Subcutaneous adipose tissue (tissue), 4 donors: ENCODE measurements around the gene FAM110A. TPM values are rescaled to one million over a fixed set of nuclear protein-coding genes. Genes with fewer than 3 reads are reported as not detected.

Experiments
- CTCF ChIP-seq: fragments of 450-650 bp; IDR thresholded peaks from one replicate; pipeline ENCODE4 v1.5.1; 2016; ENCODE audit warnings: low read depth, mild to moderate bottlenecking, control low read depth, antibody characterized with exemption, moderate library complexity
- total RNA-seq, 4 donors: library from RNA; depleted of rRNA; stranded (reverse); fragments of >200 nt; gene quantifications; one replicate each; pipeline ENCODE4 v1.1.0, GENCODE V29; 2016

FAM110A gene
- total RNA-seq, 4 donors from 2014 or later, result 2.7 to 4.6 (median 2.8) TPM; not detected in 1

DNA sequence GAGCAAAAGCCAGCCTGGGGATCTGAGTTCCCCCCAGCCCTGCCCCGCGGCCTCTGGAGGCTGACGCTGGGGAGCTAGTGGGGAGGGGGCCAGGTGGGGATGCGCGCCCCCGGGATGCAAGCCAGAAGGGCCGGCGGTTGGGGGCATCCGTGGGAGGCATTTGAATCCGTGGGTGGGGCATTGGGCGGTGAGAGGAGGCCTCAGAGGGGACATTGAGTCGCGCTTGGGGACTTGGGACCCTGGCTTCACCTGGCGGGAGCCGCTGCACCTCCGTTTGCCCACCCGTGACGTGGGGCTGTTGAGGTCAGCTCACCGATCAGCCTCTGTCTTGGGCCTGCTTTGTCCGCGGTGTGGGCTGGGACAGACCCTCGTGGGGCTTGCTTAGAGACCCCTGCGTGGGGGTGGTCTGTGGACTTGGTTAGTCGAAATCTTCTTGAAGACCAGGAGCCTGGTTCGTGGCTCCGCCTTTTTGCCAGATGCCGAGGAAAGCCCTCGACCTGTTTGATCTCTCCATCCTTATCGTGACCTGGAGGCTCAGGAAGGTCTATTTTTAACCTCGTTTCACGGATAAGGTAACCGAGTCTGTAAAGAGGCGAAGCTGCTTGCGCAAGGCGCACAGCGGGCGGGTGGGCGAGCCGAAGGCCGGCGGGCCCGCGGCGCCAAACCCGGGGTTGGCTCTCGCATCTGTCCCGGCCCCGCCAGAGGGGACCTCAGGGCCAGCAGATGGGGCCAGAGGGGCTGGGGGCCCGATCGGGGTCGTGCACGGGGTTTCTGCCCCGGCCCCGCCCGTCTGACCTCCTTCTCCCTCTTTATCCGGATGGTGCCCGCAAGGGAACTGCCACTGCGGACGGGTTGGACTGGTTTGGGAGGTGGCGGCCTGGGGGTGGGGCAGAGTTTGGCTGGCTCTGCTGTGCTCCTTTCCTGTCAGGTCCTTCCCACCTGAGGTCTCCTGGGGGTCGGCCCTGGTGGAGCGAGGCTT is 8.3 kb downstream of the FAM110A start:
- no peak for TF ChIP-seq CTCF

GRCh38 chr20:842547-842940 is 9.0 kb downstream of the FAM110A start:
- TF ChIP-seq CTCF, result no peak

DNA sequence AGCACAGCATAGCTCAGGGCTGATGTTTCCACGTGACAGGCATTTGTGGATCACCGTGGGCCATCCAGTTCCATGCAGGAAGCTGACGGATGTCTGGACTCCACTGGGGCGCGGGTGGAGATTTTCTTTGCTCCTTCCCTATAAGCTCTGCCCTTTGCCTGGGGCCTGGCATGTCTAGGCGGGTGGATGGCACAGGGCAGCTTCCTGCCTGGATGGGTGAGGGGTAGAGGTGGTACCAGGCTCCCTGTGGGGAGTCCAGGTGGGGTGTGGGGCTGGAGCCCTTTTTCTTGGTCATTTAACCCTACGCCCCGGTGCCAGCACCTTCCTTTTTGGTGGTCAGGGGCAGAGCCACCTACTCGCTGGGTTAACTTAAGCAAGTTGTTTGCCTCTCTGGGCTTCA is 10.4 kb downstream of the FAM110A start:
- no peak for TF ChIP-seq CTCF

DNA sequence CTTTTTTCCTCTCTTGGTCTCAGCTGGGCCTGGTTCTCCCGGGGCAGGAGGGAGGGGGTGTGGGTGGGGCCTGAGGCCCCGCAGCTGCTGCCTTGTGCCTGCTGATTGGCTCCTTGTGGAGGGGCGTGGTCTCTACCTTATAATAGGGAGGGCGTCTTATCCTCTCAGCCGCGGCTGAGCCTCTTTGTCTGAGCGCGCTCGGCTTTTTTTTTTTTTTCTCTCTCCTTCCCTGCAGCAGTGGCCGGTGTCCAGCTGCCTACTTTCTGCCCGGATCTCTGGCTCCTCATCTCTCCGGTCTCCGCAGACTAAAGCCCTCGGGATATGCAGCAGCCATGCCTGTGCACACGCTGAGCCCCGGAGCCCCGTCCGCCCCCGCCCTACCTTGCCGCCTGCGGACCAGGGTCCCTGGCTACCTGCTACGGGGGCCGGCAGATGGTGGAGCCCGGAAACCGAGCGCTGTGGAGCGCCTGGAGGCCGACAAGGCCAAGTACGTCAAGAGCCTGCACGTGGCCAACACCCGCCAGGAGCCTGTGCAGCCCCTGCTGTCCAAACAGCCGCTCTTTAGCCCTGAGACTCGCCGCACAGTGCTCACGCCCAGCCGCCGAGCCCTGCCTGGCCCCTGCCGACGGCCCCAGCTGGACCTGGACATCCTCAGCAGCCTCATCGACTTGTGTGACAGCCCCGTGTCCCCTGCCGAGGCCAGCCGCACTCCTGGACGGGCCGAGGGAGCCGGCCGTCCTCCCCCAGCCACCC is 11.1 kb downstream of the FAM110A start:
- no peak for TF ChIP-seq CTCF

GRCh38 chr20:845226-845868 is 11.8 kb downstream of the FAM110A start:
- TF ChIP-seq CTCF, result no peak

DNA sequence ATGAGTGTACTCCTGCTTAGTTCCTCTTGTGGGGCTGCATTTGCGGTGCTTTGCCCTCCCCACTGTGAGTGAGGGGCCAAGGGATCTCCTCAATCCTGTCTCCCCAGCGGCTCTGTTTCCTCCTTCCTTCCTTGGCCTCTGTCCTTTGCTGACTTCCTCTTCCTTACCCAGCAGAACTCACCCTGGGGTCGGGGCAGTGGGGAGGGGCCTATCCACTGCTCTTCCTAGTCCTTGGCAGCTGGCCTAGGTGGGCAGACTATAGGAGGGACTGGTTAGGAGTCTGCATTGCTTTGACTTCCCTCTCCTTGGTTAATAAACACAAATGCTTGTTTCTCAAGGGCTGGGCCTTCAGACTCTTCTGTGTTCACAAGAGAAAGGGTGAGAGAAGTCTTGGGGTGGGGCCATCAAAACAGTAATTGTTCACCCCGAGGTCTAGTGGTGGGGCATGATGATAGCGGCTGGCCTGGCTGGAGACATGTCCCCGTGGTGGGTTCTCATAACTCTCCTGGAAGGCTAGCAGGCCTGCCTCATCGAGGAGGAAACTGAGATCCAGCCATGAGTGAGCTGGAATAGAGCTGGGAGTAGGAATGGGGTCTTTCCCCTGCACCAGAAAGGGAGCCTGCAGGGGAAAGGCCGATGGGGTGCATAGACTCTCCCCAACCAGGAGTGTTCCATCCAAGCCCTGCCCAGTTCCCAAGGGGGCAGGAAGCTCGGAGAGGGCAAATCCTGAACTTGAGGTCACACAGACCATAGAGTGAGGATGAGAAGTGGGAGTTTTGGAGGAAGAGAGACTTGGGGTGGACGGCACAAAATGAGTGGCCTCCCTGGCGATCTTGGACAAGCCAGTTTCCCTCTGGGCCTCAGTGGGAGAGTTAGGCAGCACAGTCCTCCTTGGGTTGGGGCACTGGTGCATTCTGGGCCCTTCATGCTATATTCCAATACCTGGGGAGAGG is 12.7 kb downstream of the FAM110A start:
- TF ChIP-seq CTCF, result no peak
